ENCODE measurements around the gene ZSCAN30.

ZSCAN30 gene

DNA sequence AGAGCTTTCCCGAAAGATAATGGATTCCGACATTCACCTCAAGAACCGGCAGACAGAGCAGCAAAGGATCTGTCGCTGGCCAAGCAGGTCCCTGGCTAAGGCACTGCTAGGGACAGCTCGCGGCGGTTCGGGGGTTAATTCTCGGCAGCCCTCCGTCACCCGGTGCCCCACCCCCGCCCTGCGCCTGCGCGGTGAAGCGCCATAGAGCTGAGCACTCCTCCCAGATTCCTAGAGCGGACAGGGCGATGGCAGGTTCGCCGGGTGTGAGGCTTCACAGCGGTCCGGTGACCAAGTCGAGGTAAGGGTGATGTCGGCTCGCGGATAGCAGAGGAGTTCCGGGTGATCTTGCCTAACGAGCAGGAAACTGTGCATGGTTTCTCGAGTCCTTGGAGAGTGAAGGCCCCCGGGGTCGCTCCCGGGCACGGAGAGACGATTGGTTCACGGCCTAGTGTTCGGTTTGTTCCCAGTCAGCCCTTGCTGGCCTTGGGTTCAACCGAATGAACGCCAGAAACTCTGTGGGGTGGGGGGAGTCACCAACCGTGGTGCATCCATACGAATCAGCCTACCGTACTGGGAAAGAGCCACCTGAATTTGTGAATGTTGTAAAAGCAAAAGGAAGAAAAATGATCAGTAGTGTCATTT is at the start of gene ZSCAN30:
Gene ZSCAN30, minus strand, starts transcription at position 136 of the 642 bp plus-strand sequence. CDS start 25,877 bp downstream, outside the sequence.
- peak; percentile 92 to 94 for DNase-seq

DNA sequence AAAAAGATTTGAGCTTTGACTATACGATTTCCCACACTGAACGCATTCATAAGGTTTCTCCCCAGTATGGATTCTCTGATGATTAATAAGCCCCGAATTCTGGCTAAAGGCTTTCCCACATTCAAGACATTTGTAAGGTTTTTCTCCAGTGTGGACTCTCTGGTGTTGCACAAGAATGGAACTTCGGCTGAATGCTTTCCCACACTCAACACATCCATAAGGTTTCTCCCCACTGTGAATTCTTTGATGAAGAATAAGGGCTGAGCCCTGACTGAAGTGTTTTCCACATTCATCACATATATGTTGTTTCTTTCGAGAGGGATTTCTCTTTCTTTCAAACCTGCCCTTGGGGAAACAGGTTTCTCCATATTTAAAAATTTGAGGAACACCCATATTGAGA is 47.3 kb upstream of the ZSCAN30 start:
- DNase-seq = no peak

DNA sequence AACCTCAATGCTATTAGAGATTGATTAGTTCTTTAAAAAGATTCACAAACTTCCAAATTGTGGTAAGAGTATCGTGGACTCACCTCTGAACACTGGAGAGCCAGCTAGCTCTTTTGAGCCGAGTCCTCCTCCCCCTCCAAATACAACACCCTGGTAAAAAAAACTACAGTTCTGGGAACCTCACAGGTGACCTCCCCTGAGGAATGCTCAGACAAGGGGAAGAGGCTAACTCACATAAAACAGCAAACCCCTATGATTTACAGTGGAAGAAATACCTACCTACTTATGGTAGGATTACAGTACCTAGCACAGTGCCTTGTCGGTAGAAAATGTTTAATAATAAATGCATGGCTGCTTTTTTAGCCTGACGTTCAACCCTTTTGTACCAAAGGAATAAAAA is 45.8 kb upstream of the ZSCAN30 start:
- DNase-seq = no peak

DNA sequence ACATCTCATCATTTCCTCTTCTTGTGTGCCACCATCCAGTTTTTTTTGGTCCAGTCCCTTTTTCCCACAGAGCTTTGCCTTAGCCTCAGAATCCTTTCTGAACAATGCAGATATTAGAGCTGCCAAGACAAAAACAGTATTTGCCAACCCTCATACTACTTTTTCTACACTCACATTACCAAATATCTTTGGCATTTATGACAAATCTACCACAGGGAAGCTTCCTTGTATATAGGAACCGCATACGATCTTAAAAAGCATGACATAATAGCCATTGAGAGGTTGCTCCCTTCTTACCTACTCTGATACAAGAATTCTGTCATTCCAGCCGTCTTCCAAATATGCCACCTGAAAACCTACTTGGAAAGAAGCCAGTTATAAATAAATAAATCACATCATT is 44.8 kb upstream of the ZSCAN30 start:
- no peak for DNase-seq

DNA sequence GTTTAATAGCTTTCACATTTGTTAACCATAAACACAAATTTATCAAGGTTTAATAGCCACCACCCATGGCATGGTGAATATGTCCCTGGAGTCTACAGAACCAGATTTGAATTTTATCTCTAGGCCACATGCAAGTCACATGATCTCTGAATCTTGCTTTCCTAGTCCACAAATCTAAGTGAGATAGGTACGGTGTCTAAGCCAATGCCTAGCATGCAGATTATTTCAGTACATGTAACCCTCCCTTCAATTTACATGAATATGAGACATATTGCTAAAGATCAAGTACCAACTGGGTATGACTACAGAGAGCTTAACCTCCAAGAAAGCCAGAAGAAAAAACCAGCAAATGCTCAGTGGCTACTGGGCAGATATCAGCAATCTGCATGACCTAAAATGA is 44.2 kb upstream of the ZSCAN30 start:
- no peak for DNase-seq

DNA sequence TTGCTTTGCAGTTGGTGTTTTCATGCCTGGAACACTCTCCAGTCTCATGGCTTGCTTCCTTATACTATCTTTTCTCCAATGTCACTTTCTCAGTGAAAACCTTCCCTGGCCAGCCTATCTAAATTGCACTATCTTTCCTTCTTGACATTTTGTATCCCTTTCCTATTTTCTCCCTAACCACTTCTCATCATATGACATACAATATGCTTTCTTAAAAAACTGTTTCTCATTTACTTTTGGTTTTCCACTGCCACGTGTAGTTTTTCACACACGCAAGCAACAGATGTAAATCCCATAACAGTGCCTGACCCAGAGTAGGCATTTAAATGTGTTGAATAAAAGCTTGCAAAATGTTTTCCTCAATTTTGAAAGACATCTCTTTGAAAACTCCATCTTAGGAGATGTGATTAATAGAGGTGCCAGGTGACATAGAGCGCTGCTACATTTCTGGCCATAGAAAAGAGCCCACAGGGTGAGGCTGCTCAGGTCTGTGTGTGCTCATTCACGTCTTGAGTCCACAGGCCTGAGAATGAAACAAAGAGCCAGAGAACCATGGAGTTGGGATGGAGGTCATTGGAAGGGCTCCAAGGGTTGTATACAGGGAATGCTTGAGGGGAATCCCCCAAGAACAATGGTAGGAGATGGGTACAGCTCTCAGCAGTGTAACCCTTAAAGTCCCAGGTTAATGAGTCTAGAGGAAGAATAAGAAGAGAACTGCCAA is 41.5 kb upstream of the ZSCAN30 start:
- DNase-seq = no peak

DNA sequence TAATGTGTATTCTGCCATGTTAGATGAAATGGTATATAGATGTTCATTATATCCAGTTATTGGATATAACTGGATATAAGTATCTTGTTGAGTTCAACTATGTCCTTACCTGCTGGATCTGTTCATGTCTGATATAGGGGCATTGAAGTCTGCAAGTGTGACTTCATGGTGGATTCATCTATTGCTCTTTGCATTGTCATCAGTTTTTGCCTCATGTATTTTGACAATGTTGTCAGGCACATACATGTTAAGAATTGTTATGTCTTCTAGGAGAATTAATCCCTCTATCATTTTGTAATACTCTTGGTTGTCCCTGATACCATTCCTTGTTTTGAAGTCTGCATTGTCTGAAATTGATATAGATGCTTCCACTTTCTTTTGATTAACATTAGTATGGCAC is 38.8 kb upstream of the ZSCAN30 start:
- DNase-seq = no peak

DNA sequence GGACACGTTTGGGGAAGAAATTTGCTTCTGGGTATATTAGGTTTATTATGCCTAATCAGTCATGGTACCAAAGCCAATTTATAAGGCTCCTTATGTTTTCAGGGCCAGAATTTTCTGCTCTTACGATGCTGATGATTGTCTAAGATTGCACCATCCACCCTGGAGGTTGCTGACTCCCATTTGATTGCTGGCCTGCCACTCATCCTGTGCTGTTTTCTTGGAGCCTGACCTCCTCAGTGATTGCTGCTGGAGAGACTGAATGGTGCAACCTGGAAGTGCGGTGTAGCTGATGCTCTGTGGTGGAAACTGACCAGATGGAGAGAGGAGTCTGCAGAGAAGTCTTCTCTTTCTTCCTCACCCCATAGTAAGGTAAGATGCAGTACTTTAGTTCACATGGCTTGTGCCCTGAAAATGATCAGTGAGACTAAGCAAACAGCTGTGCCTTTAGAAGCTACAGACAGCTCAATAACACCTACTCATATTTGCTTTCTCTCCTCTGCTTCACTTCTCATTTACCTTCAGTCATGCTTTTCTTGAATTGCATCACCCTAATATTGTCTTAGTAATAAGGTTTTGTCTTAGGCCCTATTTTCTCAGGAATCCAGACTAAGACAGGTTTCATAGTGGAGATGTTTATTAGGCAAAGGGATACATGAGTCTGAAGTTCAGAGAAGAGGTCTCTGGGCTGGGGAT is 36.8 kb upstream of the ZSCAN30 start:
- DNase-seq = no peak

DNA sequence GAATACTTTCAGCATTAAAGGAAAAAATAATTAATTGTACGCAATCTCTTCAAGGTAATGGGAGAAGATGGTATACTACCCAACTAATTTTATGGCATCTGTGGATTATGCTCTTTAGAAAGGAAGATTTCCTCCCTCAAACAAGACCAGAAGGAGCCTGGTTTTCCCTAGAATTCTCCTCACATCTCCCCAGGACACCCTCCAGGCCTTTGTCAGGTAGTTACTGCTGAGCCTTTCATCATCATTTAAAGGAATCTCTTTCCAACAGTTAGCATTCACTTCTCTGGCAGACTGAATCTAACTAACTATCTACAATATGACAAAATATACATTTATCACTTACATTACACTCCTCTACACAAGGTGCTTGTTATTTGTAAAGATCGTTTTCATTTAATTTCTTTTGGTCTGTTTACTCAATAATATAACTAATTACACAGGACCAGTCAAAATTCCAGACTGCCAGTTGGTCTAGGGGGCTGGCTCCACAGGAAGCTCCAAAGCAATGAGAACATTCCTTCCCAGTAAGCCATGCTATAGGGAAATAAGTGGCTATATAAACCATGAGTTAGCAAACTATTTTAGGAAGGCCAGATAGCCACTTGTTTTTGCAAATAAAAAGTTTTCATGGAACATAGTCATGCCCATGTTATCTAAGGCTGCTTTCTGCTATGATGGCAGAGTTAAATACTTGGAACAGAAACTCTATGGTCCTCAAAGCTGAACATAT is 35.1 kb upstream of the ZSCAN30 start:
- DNase-seq = no peak

DNA sequence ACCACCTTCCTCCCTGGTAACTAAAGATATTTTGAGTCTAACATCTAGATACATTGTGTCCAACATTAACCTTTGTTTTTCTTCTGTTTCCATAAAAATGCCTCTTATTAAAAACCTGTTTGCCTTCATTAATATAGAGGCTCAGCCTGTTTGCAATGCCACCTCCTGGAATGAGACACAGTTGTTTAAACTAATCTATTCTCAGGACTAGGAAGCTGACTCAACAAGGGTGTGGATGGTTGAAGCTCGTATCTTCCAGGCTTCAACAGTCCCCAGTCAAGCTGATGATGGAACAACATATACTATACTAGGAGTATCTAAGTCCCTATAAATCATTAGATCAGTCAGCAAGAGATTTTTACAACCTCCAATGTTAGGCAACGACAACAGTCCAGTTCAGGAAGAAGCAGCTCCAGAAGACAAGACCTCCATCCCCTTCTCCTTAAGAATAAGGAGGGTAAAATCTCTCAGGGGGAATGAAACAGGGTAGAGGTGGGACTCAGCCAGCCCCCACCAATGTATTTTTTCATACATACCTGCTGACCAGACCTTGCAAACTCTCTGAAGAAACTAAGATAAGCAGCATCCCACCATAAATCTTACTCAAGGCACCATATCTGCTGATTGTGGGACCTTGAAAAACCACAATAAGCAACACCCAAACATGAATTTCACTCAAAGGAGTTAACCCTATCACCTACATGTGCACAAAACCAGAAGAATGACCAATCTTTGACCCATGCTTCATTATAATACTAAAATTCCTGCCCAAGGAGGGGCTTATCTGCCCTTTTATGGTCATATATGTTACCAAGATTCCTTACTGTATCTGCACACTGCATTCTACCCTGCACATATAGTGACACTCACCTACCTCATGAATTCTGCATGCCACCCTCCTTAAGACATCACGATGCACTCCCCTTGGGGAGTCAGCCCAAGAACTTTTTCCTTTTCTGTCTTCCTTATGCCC is 32.7 kb upstream of the ZSCAN30 start:
- no peak for DNase-seq

DNA sequence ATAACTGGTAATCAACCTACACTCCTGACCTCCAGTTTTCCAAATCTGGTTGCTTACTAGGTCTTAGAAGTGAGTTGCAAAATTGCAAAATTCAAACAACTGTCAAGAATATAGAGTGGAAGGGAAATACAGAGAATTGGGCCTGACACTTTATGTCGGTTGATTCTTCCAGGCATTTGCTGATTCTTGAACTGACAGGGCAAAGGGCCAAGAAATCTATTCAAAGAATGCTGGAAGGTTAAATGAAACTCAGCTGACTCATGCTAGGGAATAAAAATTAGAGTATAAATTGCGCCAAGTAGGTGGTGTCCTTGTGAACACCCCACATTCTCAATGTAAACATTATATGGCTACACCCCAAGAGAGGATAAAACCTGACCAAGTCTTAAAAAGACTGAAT is 21.5 kb upstream of the ZSCAN30 start:
- DNase-seq = no peak

DNA sequence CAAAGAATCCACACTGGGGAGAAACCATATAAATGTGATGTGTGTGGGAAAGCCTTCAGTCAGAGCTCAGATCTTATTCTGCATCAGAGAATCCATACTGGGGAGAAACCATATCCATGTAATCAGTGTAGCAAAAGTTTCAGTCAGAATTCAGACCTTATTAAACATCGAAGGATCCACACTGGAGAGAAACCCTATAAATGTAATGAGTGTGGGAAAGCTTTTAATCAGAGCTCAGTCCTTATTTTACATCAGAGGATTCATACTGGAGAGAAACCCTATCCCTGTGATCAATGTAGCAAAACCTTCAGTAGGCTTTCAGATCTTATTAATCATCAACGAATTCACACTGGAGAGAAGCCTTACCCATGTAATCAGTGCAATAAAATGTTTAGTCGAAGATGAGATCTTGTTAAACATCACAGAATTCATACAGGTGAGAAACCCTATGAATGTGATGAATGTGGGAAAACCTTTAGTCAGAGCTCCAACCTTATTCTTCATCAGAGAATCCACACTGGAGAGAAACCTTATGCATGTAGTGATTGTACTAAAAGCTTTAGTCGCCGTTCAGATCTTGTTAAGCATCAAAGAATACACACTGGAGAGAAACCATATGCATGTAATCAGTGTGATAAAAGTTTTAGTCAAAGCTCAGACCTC is 16.7 kb upstream of the ZSCAN30 start:
- DNase-seq = no peak

DNA sequence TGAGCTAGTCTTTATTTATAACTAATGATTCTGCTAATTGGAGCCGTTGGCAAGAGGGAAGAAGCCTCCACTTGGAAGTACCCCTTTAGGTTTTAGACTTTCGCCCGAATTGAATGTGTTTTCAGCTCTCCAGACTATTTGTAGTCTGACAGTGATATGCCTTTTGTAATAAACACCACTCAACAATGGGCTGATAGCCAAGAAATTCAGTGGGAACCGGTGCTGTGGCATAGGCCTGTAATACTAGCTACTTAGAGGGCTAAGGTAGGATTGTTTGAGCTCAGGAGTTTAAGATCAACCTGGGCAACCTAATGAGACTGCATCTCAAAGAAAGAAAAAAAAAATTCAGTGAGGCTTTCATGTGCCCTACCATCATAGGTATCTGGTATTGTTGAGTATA is 13.6 kb upstream of the ZSCAN30 start:
- DNase-seq = no peak

DNA sequence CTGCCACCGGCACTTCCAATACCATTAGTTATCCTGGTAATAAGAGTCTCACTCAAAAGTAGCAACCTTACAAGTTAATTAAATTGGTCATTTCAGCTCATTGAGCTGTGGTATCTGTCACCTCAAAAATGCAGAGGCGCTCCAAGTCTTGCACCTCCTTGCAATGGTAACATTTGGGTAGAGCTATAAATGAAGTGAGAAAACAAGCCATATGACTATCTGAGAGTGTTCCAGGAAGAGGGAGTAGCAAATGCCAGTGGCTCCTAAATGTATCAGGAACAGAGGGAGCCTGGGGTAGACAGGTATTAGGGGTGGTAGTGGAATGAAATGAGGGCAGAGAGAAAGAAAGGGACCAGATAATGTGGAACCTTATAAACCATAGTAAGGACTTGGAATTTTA is 6.0 kb upstream of the ZSCAN30 start:
- DNase-seq = no peak

DNA sequence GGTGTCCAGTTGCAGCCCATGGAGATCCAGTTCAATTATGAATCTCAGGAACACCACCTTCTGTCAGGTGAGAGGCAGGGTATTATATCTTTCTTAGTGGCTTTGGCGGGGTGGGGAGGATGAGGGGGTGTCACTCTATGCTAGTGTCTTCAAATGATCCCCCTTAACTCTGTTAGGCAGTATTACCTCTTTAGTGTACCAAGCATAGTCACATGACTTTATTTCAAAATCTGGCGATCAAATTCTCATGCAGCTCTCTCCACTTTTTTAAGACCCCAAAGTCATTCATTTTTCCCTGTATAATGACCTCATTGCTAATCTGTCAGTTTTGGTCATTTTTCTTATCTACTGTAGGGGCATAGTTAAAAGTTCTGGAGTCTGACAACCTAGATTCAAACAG is 1.1 kb upstream of the ZSCAN30 start:
- no peak for DNase-seq

DNA sequence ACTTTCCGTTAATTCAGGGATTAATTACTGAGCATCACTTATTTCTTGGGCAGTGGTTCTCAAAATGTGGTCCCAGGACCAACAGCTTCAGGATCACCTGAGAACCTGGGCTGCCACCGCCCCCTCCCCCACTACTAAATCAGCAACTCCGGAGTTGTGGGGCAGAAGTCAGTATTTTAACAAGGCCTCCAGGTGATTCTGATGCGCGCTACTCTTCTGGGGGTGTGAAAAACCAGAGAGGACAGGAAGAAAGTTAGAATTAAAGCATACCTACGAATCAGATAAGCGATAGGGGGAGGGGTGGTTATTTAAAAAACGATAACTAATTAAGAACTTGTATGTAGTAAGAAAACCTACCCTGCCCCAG is 319 bp downstream of the ZSCAN30 start:
- DNase-seq = peak in 1 of 2 donors; percentile 65

DNA sequence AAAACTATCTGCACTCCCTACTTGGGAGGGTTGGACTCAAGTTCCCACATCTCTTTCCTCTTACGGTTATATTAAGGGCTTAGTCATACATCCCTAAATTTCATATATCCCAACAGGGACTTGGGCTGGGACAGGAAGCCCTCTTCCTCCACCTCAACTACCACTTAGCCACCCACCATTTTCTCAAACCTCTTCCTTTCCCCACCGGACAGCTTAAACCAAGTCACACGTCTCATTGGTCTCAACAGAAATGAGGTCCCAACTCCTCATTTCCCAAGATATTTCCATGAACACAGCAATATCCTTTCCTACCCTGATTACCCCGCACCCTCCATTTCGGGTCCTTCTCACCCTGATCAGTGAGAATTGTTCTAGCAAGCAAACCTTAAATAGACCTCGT is 736 bp downstream of the ZSCAN30 start:
- no peak for DNase-seq

DNA sequence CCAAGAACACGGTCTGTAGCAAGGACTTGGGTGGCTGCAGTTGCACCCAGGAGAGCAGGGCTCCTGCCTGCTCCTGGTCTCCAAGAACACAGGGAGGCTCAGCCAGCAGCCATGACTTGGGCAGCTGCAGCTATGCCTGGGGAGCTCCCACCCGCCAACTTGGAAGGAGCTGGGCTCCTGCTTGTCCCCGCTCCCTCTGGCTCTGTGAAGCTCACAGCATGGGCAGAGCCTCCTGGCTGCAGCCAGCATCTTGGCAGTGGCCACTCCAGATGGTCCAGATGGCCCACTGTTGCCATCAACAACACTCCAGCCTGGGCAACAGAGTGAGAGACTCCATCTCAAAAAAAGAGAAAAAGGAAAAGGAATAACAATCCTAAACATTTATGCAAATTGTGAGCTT is 5.2 kb downstream of the ZSCAN30 start:
- DNase-seq = no peak

DNA sequence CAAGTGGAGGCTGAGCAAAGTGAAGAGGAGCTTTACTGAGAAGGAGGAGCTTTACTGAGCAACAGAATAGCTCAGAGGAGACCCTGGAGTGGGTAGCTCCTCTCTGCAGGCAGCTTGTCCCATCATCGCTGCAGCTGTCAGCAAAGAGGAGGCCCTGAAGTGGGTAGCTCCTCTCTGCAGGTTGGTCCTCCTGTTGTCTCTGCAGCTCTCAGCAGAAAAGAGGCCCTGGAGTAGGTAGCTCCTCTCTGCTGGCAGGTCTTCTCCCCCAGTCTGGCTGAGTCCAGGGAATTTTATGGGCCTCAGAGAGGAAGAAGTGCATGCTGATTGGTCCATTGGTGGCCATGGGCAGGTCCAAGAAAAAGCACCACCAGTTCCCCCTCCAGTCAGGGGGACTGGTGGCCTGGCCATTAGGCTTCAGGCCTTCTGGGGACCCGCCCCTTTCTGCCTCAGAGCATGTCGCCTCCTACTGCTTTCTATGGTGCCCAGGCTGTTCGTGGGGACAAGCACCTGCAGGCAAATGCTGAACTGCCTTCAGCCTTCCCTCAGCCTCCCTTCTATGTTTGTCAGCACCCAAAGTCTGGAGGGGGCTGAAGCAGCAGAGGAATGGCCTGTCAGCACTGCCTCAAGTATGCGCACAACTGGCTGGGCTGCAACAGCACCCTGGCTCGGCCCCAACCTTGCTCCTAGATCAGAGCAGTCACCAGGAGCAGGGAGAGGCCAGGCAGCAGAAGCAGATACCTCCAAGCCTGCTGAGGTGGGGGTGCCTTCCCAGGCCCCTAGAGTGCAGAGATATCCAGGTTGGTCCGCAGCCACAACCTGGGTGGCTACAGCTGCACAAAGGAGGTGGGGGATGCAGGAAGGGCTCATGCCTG is 5.9 kb downstream of the ZSCAN30 start:
- DNase-seq = no peak

DNA sequence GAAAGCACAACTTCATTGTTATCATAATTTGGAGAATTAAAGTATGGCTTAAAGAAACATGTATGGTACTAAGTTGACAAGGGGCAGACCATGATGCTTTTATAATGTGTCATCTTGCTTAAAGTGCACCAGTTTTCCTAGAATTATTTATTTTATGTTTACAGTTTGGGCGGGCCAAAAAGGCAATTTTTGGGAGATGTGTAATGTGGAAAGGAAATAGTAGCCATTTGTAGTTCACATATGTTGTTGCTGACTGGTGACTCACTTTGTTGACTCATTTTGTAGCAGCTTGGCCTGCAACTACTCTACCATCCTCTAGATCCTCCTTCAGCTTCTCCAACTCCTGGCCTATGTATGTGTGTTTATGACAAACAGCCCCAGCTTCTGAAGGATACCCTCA is 7.7 kb downstream of the ZSCAN30 start:
- no peak for DNase-seq

DNA sequence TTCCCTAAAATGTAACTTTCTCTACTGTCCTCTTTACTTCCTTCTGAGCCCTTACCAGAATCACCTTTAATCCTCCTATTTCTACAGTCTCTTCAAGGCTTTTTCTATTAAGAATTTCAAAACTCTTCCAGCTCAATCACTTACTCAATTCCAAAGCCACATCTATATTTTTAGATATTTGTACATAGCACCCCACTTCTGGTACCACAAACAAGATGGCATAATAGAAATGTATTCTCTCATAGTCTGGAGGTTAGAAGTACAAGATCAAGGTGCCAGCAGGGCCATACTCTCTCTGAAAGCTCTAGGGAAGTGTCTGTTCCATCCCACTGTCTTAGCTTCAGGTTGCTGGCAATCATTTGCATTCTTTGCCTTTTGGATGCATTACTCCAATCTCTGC is 11.1 kb downstream of the ZSCAN30 start:
- no peak for DNase-seq

All from hippocampal formation (tissue), 2 donors.